Astrocyte of the cerebellum (primary cell): ENCODE measurements around the gene KCNMA1.

Experiments
- DNase-seq: peaks from one replicate; pipeline ENCODE4 v3.0.0-alpha.2; 2011; ENCODE audit warnings: low read depth
- H3K4me3 ChIP-seq: 2 replicates; pipeline ENCODE4 v1.5.1; 2011; ENCODE audit warnings: mild to moderate bottlenecking, low read depth, low read length, moderate library complexity
- in situ Hi-C: cut with HindIII; loops from 2 replicates; pipeline ENCODE4 v1.10.0; 2017; ENCODE audit warnings: low sequenced_read_pairs
- TF ChIP-seq, protein P1 (sequence below): IDR thresholded peaks from 2 replicates; pipeline ENCODE4 v1.5.1; 2012; ENCODE audit warnings: low read length, low read depth, moderate library complexity, mild to moderate bottlenecking; ENCODE audit errors: missing control alignments

KCNMA1 gene

DNA sequence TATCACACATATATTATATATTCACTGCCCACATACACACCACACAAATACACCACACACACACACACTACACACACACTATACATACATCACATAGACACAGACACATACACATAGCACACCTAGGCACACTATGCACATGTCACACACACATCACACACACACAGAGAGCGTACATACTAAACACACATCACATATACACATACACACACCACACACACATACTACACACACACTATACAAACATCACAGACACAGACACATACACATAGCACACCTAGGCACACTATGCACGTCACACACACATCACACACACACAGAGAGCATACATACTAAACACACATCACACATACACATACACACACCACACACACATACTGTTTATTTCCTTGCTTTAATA is 165.5 kb downstream of the KCNMA1 start:
- no peak overlapping the region for H3K4me3 ChIP-seq
- in situ Hi-C loops: no loop called here
- DNase-seq: no peak
- TF ChIP-seq, protein P1, sequence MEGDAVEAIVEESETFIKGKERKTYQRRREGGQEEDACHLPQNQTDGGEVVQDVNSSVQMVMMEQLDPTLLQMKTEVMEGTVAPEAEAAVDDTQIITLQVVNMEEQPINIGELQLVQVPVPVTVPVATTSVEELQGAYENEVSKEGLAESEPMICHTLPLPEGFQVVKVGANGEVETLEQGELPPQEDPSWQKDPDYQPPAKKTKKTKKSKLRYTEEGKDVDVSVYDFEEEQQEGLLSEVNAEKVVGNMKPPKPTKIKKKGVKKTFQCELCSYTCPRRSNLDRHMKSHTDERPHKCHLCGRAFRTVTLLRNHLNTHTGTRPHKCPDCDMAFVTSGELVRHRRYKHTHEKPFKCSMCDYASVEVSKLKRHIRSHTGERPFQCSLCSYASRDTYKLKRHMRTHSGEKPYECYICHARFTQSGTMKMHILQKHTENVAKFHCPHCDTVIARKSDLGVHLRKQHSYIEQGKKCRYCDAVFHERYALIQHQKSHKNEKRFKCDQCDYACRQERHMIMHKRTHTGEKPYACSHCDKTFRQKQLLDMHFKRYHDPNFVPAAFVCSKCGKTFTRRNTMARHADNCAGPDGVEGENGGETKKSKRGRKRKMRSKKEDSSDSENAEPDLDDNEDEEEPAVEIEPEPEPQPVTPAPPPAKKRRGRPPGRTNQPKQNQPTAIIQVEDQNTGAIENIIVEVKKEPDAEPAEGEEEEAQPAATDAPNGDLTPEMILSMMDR: no peak

DNA sequence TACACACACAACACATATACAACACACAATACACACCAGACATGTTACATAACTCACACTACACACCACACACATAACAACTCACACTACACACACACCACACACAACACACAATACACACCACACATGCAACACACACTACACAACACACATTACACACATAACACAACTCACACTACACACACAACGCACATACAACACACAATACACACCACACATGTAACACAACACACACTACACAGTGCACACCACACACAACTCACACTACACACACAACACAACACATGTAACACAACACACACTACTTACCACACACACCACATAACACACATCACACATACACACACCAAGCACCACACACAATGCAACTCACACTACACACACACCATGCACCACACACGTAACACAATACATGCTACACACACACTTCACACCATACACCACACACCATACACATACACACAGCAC is 166.5 kb downstream of the KCNMA1 start:
- in situ Hi-C loops: no loop called here
- DNase-seq: no peak
- no peak overlapping the region for H3K4me3 ChIP-seq
- TF ChIP-seq, protein P1: no peak

DNA sequence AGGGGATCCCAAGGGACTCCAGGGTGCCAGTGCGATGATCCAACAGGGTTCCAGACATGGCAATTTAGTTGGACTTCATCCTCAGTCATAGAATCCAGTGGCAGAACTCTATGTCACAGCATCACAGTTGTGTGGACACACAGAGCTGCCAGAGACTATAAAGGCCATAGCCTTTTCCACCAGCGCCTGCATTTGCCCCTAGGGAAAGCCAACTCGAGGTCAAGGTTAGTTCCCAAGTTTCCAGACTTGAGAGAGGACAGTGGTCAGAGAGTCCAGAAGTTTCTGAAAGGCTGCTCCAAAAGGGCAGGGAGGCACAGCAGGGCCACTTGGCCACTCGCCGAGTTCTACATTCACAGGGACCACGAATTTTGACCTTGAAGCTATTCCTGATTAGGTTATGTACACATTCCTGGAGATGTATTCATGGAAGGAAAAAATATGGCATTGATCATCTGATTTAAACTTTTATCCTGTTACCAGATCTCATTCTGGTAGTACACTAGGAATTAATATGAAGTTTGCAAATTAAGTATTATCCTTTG is 170.1 kb downstream of the KCNMA1 start:
- TF ChIP-seq, protein P1: no peak
- H3K4me3 ChIP-seq: no peak overlapping the region
- in situ Hi-C loops: no loop called here
- DNase-seq: no peak

DNA sequence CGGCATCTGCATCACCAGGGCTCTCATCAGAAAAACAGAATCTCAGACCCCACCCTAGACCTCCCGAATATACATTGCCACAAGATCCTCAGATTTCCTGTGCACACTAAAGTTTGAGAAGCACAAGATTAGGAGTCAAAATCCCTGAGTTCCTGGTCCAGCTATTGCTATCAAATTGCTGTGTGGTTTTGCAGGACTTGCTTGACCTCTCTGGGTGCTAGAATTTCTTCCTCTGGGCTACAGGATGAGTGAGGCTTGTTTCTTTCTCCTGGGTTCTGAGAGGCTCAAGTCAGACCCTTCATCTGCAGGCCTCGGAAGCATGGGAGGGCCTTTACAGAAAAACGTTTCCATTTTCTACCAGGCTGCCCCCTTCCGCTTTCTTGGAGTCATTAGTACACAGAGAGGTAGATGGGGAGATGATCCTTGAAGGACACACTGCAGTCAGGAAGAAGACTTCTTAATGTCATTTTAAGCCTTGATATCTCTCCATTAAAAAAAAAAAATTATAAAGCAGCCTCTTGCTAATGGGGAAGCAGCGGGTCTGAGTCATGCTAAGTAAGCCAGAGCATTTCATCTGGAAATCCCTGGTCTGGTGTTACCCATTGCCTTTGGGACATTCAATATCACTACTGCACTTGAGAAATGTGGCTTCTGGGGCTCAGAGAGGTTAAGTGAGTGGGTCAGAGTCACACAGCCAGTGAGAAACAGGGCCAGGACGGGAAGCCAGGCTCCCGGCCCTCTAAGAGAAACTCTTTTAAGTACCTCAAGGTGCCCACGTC is 173.5 kb downstream of the KCNMA1 start:
- H3K4me3 ChIP-seq: no peak overlapping the region
- TF ChIP-seq, protein P1: no peak
- in situ Hi-C loops: no loop called here
- no peak for DNase-seq

DNA sequence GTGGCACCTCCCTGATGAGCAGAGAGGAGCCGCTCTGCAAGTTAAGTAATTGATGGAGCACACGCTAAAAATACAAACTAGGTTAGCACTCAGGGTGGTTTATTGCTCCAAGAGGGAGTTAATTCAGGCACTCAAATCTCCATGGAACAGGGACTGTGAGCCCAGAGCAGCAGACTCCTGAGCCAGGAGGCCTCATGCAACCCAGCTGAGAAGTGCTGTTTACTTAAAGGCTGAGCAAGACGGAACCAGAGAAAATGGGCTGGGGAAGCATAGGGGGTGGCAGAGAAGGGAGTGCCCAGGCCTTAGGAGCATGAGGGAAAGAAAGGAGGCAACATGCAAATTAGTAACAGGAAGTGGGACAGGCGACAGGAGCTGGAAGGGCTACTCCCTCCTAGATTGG is 174.1 kb downstream of the KCNMA1 start:
- H3K4me3 ChIP-seq: no peak overlapping the region
- in situ Hi-C loops: no loop called here
- TF ChIP-seq, protein P1: no peak
- no peak for DNase-seq

DNA sequence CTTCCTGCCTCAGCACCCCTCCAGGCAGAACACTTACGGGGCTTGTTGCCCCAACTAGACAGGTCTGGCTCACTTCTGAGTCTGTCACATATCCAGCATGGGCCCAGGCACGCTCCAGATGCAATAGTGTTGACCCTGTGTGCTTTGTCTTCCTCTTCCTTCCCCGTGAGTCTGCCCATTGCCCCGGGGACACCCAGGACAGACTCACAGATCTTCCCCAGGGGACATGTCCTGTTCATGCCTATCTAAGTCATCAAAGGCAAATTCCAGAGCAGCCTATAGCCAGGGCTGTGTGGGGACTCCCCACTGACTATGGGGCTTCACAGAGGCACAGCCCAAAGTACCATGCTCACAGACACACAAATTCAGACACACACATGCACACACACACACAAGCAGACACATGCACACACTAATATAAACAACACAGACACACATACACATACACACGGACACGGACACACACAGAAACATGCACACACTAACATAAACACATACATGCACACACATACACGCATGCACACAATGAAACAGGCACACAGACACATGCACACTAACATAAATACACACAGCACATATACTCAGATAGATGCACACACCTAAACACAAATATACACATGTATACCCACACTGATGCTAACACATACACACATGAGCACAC is 175.8 kb downstream of the KCNMA1 start:
- no peak for DNase-seq

More for the DNA sequence above, 175.8 kb downstream of the KCNMA1 start:
- H3K4me3 ChIP-seq: no peak overlapping the region
- TF ChIP-seq, protein P1: no peak
- in situ Hi-C loops: no loop called here
